NB4 (cell line): ENCODE measurements around the gene DFFB.

Source experiments
- DNase-seq: peaks from one replicate; pipeline ENCODE4 v3.0.0; 2010; ENCODE audit warnings: low read depth
- H3K4me3 ChIP-seq: one replicate; pipeline ENCODE4 v1.5.1; 2011; ENCODE audit warnings: mild to moderate bottlenecking, low read depth, low read length, moderate library complexity
- CTCF ChIP-seq: IDR thresholded peaks from one replicate; pipeline ENCODE4 v1.5.1; 2012; ENCODE audit warnings: low read depth, low read length
- MAX ChIP-seq: IDR thresholded peaks from 2 replicates; pipeline ENCODE4 v1.6.1; 2011; ENCODE audit warnings: low read depth, low read length
- MYC ChIP-seq: IDR thresholded peaks from 2 replicates; pipeline ENCODE4 v1.6.1; 2011; ENCODE audit warnings: low read depth, low read length
- POLR2A ChIP-seq: IDR thresholded peaks from 2 replicates; pipeline ENCODE4 v1.6.1; 2011; ENCODE audit warnings: mild to moderate bottlenecking; ENCODE audit not compliant: insufficient read length; ENCODE audit errors: extremely low read depth

DFFB gene

GRCh38 chr1:3820316-3820715 is 37.0 kb upstream of the DFFB start:
- H3K4me3 ChIP-seq, result no peak overlapping the region
- no peak for DNase-seq
- TF ChIP-seq CTCF (no peak), MAX (no peak), MYC (no peak), POLR2A (no peak)

GRCh38 chr1:3821004-3821403 is 36.3 kb upstream of the DFFB start:
- DNase-seq, result no peak
- TF ChIP-seq POLR2A (no peak), CTCF (no peak), MYC (no peak), MAX (no peak)
- no peak overlapping the region for H3K4me3 ChIP-seq

GRCh38 chr1:3821447-3821846 is 35.8 kb upstream of the DFFB start:
- DNase-seq, result no peak
- TF ChIP-seq CTCF (no peak), POLR2A (no peak), MAX (no peak), MYC (no peak)
- no peak overlapping the region for H3K4me3 ChIP-seq

- TF ChIP-seq CTCF (no peak), MAX (no peak), MYC (no peak), POLR2A (no peak)
- no peak overlapping the region for H3K4me3 ChIP-seq
- no peak for DNase-seq
Observed at GRCh38 chr1:3821908-3822307, 35.4 kb upstream of the DFFB start.

- TF ChIP-seq POLR2A, result no peak
- no peak for TF ChIP-seq CTCF
- no peak for TF ChIP-seq MAX
- no peak for TF ChIP-seq MYC
- H3K4me3 ChIP-seq, result no peak overlapping the region
- DNase-seq, result no peak
Observed at GRCh38 chr1:3822421-3822820, 34.9 kb upstream of the DFFB start.

- TF ChIP-seq CTCF (no peak), MYC (no peak), POLR2A (no peak), MAX (no peak)
- no peak for DNase-seq
- H3K4me3 ChIP-seq, result no peak overlapping the region
Observed at GRCh38 chr1:3824650-3825049, 32.6 kb upstream of the DFFB start.
